A549 (cell line): ENCODE data around the gene MS4A4E. TPM values are rescaled to one million over a fixed set of nuclear protein-coding genes. Genes with fewer than 3 reads are reported as not detected.

ENCODE experiments used
- ATAC-seq, 2 experiments: fragments of 200-7000 bp in 1 of 2; fragments of >200 bp in 1 of 2; cut with Nextera tagmentation in 1 of 2; cut with Tn5 transposase in 1 of 2; 3 replicates each; pipeline versions ENCODE4 v1.8.0 to v1.9.1; 2018 to 2020; ENCODE audit warnings: mild to moderate bottlenecking in 1 of 2, moderate library complexity in 1 of 2
- CTCF ChIA-PET: fragments of 300-600 bp; sonication (Branson Sonifier 250); formaldehyde crosslinking; extraction: SDS; loops from one replicate; lab custom pipeline; 2021; ENCODE audit warnings: antibody characterized with exemption, inconsistent platforms; lab: Yijun Ruan, JAX
- POLR2A ChIA-PET: fragments of 350-600 bp; formaldehyde crosslinking; extraction: SDS; loops from one replicate; lab custom pipeline; 2021; ENCODE audit warnings: antibody characterized with exemption, inconsistent platforms; lab: Yijun Ruan, JAX
- DNase-seq, 2 experiments: peaks; one replicate each; pipeline versions ENCODE4 v3.0.0 to v3.0.0-alpha.2; 2011 to 2016; ENCODE audit warnings: low read depth in 1 of 2, low spot score in 1 of 2
- FAIRE-seq: peaks from 2 replicates; lab custom pipeline; 2011; peaks lifted over from hg19 to GRCh38; lab: Jason Lieb, UNC
- H3K27ac ChIP-seq, 2 experiments: fragments of >200 bp; sonication (Bioruptor Twin); formaldehyde crosslinking; 3 replicates each; pipeline ENCODE4 v1.5.1; 2016 to 2017
- H3K4me1 ChIP-seq: fragments of >200 bp; sonication (Bioruptor Twin); formaldehyde crosslinking; 3 replicates; pipeline ENCODE4 v1.6.1; 2016
- H3K4me2 ChIP-seq: fragments of >200 bp; sonication (Bioruptor Twin); formaldehyde crosslinking; 3 replicates; pipeline ENCODE4 v1.6.1; 2016
- H3K4me3 ChIP-seq: fragments of >200 bp; sonication (Bioruptor Twin); formaldehyde crosslinking; 3 replicates; pipeline ENCODE4 v1.5.1; 2016
- H3K9me3 ChIP-seq: fragments of >200 bp; sonication (Bioruptor Twin); formaldehyde crosslinking; 3 replicates; pipeline ENCODE4 v1.6.1; 2016
- BHLHE40 ChIP-seq: IDR thresholded peaks from 2 replicates; pipeline ENCODE4 v1.6.1; 2012; ENCODE audit warnings: low read depth, low read length, inconsistent platforms
- CBX8 ChIP-seq: fragments of 200-600 bp; sonication (generic); IDR thresholded peaks from 2 replicates; pipeline ENCODE4 v1.6.1; 2016
- CEBPB ChIP-seq, 2 experiments: fragments of >200 bp in 1 of 2; sonication (Bioruptor Twin) in 1 of 2; formaldehyde crosslinking in 1 of 2; IDR thresholded peaks; 2 replicates each; pipeline ENCODE4 v1.6.1; 2012 to 2016
- CHD4 ChIP-seq: fragments of 200-600 bp; sonication (generic); IDR thresholded peaks from 2 replicates; pipeline ENCODE4 v1.6.1; 2016; ENCODE audit warnings: antibody characterized with exemption, mild to moderate bottlenecking, borderline replicate concordance
- FOSL2 ChIP-seq, 2 experiments: fragments of 450-650 bp in 1 of 2; fragments of >200 bp in 1 of 2; sonication (Bioruptor Twin) in 1 of 2; formaldehyde crosslinking; IDR thresholded peaks; 2 replicates each; pipeline versions ENCODE4 v1.5.0 to v1.6.1; 2016 to 2020; ENCODE audit warnings: mild to moderate bottlenecking in 1 of 2, moderate library complexity in 1 of 2
- HDAC2 ChIP-seq: fragments of 200-600 bp; sonication (generic); IDR thresholded peaks from 2 replicates; pipeline ENCODE4 v1.6.1; 2016
- HOXA7 ChIP-seq: fragments of 250-450 bp; sonication (Bioruptor Pico); IDR thresholded peaks from 2 replicates; pipeline ENCODE4 v1.5.0; 2020; ENCODE audit warnings: mild to moderate bottlenecking, moderate library complexity
- JUNB ChIP-seq: fragments of >200 bp; sonication (Bioruptor Twin); formaldehyde crosslinking; IDR thresholded peaks from 2 replicates; pipeline ENCODE4 v1.6.1; 2016
- NFE2L2 ChIP-seq: fragments of 150-350 bp; conservative IDR thresholded peaks from 2 replicates; pipeline ENCODE4 v1.6.1; 2014; ENCODE audit warnings: low read length
- NPAS2 ChIP-seq: fragments of 250-450 bp; sonication (Bioruptor Pico); IDR thresholded peaks from 2 replicates; pipeline ENCODE4 v1.8.0; 2022; ENCODE audit warnings: mild to moderate bottlenecking, moderate library complexity, borderline replicate concordance
- NR3C1 ChIP-seq: fragments of >200 bp; sonication (Bioruptor Twin); formaldehyde crosslinking; IDR thresholded peaks from 3 replicates; pipeline ENCODE4 v1.6.1; 2017
- PHF8 ChIP-seq: fragments of 200-600 bp; sonication (generic); IDR thresholded peaks from 2 replicates; pipeline ENCODE4 v1.6.1; 2016; ENCODE audit warnings: low read depth, mild to moderate bottlenecking, antibody characterized with exemption, moderate library complexity, borderline replicate concordance
- POLR2AphosphoS2 ChIP-seq: conservative IDR thresholded peaks from 2 replicates; pipeline ENCODE4 v1.6.1; 2012; ENCODE audit warnings: low read length, improper control_type of control experiment, inconsistent platforms
- RARB ChIP-seq: fragments of 250-450 bp; sonication (Bioruptor Pico); IDR thresholded peaks from 2 replicates; pipeline ENCODE4 v1.8.0; 2021; ENCODE audit warnings: mild to moderate bottlenecking, moderate library complexity
- RFX5 ChIP-seq: fragments of 450-650 bp; IDR thresholded peaks from 2 replicates; pipeline ENCODE4 v1.7.1; 2014; ENCODE audit warnings: antibody characterized with exemption, mild to moderate bottlenecking, moderate library complexity
- TFCP2L1 ChIP-seq: fragments of 250-450 bp; sonication (Bioruptor Pico); IDR thresholded peaks from 2 replicates; pipeline ENCODE4 v1.5.0; 2021; ENCODE audit warnings: mild to moderate bottlenecking
- ZC3H11A ChIP-seq: fragments of 450-650 bp; IDR thresholded peaks from 2 replicates; pipeline ENCODE4 v1.6.1; 2014; ENCODE audit warnings: antibody characterized with exemption, mild to moderate bottlenecking
- ZFP36 ChIP-seq: fragments of 450-650 bp; IDR thresholded peaks from 2 replicates; pipeline ENCODE4 v1.6.1; 2014; ENCODE audit warnings: borderline replicate concordance; ENCODE audit not compliant: partially characterized antibody
- ZSCAN20 ChIP-seq: fragments of 250-450 bp; sonication (Bioruptor Pico); IDR thresholded peaks from 2 replicates; pipeline ENCODE4 v1.8.0; 2022; ENCODE audit warnings: mild to moderate bottlenecking, moderate library complexity
- WGBS: methylation state at CpG from one replicate; pipeline ENCODE4 v1.1.6; 2017; ENCODE audit errors: missing lambda C conversion rate; 5-methylcytosine and 5-hydroxymethylcytosine counted together
- polyA plus RNA-seq, 4 experiments: library from polyadenylated mRNA; depleted of rRNA in 3 of 4; stranded (reverse); fragments of >200 nt; fragmentation: RNase III in 1 of 4; extraction: RNeasy Plus Mini Kit Qiagen cat#74134 plus additional on column Dnase treatment in 1 of 4; gene quantifications; 2 replicates in 3 of 4; 3 replicates in 1 of 4; pipeline ENCODE4 v1.2.3, GENCODE V29; 2011 to 2017
- TF ChIP-seq, protein P1 (sequence below): fragments of >200 bp; sonication (Bioruptor Twin); formaldehyde crosslinking; IDR thresholded peaks from 3 replicates; pipeline ENCODE4 v1.5.1; 2016
- TF ChIP-seq, protein P2 (sequence below): fragments of 250-450 bp; sonication (Bioruptor Pico); IDR thresholded peaks from 2 replicates; pipeline ENCODE4 v1.5.0; 2020; ENCODE audit warnings: low read depth, mild to moderate bottlenecking, moderate library complexity
- TF ChIP-seq, protein P3 (sequence below): IDR thresholded peaks from 2 replicates; pipeline ENCODE4 v1.6.1; 2012; ENCODE audit warnings: low read depth, borderline replicate concordance
- TF ChIP-seq, protein P4 (sequence below): fragments of 450-650 bp; IDR thresholded peaks from 2 replicates; pipeline ENCODE4 v1.6.1; 2014; ENCODE audit warnings: antibody characterized with exemption
- TF ChIP-seq, protein P5 (sequence below): IDR thresholded peaks from 2 replicates; pipeline ENCODE4 v1.6.1; 2012
- TF ChIP-seq, protein P6 (sequence below): fragments of 150-350 bp; IDR thresholded peaks from 2 replicates; pipeline ENCODE4 v1.6.1; 2014; ENCODE audit warnings: low read depth, mild to moderate bottlenecking, low read length
- TF ChIP-seq, protein P7 (sequence below): fragments of >200 bp; sonication (Bioruptor Twin); formaldehyde crosslinking; IDR thresholded peaks from 3 replicates; pipeline ENCODE4 v1.6.1; 2016

The MS4A4E gene
- polyA plus RNA-seq, 2 of the 4 experiments (the other 2 are of a cell fraction) = not detected

DNA sequence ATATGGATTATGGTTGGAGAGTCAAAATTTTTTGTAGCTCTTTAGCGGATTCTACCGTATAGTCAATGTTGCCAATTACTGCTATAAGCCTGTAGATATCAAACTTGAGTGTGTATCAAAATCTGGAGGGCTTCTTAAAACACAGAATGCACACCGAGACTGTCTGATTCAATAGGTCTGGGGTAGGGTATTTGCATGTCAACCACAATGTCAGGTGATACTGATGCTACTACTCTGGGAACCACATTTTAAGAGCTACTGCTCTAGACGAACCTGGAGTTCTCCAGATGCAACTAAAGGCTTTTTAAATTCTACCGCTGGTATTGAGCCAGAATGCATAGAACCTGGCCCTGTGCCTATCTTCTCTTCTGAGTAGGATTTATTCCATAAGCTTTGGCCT is 21.7 kb upstream of the MS4A4E start:
- Histone ChIP-seq H3K4me2 (no peak overlapping the region), H3K4me1 (no peaks in the 10 kb centered on the region), H3K27ac (no peak overlapping the region), H3K4me3 (no peak overlapping the region), H3K9me3 (no peaks in the 10 kb centered on the region; the same call in 2 of the 3 replicates)
- FAIRE-seq = no peak
- 11% methylated on average over 5 of the region's 5 CpGs for WGBS
- no peak for DNase-seq
- CTCF ChIA-PET = interaction anchor here (0.7 to 3.0 kb wide), 8 partner anchors 11 to 353 kb away, joined by 3 to 15 read pairs (median 4); no protein-coding TSS in a partner anchor
- POLR2A ChIA-PET = no interaction called here
- no peak for ATAC-seq
- no peak for TF ChIP-seq FOSL2 (IDR thresholded peaks at IDR 0.05)
- no peak for TF ChIP-seq FOSL2 (CRISPR knock-in tag; IDR thresholded peaks at IDR 0.05)
- TF ChIP-seq TFCP2L1 (CRISPR knock-in tag) = no peak
- no peak for TF ChIP-seq ZC3H11A
- no peak for TF ChIP-seq PHF8
- TF ChIP-seq RARB (CRISPR knock-in tag) = no peak

DNA sequence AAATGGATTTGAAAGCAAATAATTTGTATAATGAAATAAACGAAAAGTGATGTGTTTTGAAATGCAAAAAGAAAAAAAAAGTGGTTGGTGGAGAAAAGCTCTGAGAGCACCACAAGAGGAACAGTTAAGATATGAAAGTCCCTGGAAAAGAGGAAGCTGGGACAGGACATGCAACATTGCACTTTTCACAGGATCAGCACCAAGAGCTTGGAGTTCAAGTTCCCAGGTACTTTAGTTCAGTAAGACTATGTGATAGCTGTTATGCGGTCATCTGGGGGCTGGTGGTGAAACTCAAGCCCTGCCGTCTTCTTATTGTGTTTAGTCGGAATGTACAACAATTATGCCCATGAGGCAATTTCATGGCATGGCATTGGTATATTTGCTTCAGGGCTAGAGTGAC is 20.5 kb upstream of the MS4A4E start:
- ATAC-seq (no peak), FAIRE-seq (no peak), DNase-seq (no peak)
- H3K9me3 ChIP-seq = no peaks in the 10 kb centered on the region
- CTCF ChIA-PET = no interaction called here
- H3K4me3 ChIP-seq = no peak overlapping the region
- TF ChIP-seq ZSCAN20 (CRISPR knock-in tag) (no peak), ZC3H11A (no peak), RFX5 (no peak)
- TF ChIP-seq, protein P1, sequence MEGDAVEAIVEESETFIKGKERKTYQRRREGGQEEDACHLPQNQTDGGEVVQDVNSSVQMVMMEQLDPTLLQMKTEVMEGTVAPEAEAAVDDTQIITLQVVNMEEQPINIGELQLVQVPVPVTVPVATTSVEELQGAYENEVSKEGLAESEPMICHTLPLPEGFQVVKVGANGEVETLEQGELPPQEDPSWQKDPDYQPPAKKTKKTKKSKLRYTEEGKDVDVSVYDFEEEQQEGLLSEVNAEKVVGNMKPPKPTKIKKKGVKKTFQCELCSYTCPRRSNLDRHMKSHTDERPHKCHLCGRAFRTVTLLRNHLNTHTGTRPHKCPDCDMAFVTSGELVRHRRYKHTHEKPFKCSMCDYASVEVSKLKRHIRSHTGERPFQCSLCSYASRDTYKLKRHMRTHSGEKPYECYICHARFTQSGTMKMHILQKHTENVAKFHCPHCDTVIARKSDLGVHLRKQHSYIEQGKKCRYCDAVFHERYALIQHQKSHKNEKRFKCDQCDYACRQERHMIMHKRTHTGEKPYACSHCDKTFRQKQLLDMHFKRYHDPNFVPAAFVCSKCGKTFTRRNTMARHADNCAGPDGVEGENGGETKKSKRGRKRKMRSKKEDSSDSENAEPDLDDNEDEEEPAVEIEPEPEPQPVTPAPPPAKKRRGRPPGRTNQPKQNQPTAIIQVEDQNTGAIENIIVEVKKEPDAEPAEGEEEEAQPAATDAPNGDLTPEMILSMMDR = no peak
- TF ChIP-seq, protein P2, sequence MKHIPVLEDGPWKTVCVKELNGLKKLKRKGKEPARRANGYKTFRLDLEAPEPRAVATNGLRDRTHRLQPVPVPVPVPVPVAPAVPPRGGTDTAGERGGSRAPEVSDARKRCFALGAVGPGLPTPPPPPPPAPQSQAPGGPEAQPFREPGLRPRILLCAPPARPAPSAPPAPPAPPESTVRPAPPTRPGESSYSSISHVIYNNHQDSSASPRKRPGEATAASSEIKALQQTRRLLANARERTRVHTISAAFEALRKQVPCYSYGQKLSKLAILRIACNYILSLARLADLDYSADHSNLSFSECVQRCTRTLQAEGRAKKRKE (CRISPR knock-in tag) = no peak
- TF ChIP-seq, protein P3, sequence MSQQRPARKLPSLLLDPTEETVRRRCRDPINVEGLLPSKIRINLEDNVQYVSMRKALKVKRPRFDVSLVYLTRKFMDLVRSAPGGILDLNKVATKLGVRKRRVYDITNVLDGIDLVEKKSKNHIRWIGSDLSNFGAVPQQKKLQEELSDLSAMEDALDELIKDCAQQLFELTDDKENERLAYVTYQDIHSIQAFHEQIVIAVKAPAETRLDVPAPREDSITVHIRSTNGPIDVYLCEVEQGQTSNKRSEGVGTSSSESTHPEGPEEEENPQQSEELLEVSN = no peak
- WGBS = 33% methylated on average over 4 of the region's 4 CpGs
- no peak overlapping the region for H3K27ac ChIP-seq
- no peak overlapping the region for H3K4me2 ChIP-seq
- H3K4me1 ChIP-seq = no peaks in the 10 kb centered on the region
- POLR2A ChIA-PET = no interaction called here

DNA sequence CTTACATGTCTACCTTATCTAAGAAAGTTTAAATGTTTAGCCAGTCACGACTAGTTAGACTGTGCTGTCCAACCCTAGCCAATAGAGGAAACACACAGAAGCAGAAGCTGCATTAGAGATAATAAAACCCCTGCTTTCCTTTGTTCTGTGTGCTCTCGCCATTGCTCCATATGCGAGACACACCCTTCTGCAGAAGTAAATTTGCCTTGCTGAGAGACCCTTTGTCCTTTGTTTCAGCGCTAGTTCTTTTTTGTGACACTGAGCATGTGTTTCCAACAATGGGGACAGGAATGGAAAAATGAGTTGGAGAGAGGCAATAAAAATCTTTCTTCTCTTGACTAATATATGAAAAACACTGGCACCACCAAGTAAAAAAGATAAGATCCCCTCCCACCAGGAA is 18.1 kb upstream of the MS4A4E start:
- Histone ChIP-seq H3K4me1 (no peaks in the 10 kb centered on the region), H3K4me2 (no peak overlapping the region), H3K27ac (no peak overlapping the region), H3K9me3 (no peaks in the 10 kb centered on the region), H3K4me3 (no peak overlapping the region)
- TF ChIP-seq HDAC2 (no peak), JUNB (no peak), RARB (CRISPR knock-in tag) (no peak), ZFP36 (no peak), HOXA7 (CRISPR knock-in tag) (no peak), POLR2AphosphoS2 (no peak), NPAS2 (CRISPR knock-in tag) (no peak), CHD4 (no peak), NFE2L2 (no peak), BHLHE40 (no peak), CEBPB (IDR thresholded peaks at IDR 0.05) (no peak), NR3C1 (no peak), CBX8 (no peak), FOSL2 (IDR thresholded peaks at IDR 0.05) (no peak), FOSL2 (CRISPR knock-in tag; IDR thresholded peaks at IDR 0.05) (no peak)
- TF ChIP-seq, protein P4, sequence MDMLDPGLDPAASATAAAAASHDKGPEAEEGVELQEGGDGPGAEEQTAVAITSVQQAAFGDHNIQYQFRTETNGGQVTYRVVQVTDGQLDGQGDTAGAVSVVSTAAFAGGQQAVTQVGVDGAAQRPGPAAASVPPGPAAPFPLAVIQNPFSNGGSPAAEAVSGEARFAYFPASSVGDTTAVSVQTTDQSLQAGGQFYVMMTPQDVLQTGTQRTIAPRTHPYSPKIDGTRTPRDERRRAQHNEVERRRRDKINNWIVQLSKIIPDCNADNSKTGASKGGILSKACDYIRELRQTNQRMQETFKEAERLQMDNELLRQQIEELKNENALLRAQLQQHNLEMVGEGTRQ = no peak
- TF ChIP-seq, protein P5, sequence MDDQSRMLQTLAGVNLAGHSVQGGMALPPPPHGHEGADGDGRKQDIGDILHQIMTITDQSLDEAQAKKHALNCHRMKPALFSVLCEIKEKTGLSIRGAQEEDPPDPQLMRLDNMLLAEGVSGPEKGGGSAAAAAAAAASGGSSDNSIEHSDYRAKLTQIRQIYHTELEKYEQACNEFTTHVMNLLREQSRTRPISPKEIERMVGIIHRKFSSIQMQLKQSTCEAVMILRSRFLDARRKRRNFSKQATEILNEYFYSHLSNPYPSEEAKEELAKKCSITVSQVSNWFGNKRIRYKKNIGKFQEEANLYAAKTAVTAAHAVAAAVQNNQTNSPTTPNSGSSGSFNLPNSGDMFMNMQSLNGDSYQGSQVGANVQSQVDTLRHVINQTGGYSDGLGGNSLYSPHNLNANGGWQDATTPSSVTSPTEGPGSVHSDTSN = no peak
- TF ChIP-seq, protein P6, sequence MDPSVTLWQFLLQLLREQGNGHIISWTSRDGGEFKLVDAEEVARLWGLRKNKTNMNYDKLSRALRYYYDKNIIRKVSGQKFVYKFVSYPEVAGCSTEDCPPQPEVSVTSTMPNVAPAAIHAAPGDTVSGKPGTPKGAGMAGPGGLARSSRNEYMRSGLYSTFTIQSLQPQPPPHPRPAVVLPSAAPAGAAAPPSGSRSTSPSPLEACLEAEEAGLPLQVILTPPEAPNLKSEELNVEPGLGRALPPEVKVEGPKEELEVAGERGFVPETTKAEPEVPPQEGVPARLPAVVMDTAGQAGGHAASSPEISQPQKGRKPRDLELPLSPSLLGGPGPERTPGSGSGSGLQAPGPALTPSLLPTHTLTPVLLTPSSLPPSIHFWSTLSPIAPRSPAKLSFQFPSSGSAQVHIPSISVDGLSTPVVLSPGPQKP = no peak
- TF ChIP-seq, protein P7, sequence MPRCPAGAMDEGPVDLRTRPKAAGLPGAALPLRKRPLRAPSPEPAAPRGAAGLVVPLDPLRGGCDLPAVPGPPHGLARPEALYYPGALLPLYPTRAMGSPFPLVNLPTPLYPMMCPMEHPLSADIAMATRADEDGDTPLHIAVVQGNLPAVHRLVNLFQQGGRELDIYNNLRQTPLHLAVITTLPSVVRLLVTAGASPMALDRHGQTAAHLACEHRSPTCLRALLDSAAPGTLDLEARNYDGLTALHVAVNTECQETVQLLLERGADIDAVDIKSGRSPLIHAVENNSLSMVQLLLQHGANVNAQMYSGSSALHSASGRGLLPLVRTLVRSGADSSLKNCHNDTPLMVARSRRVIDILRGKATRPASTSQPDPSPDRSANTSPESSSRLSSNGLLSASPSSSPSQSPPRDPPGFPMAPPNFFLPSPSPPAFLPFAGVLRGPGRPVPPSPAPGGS = no peak
- FAIRE-seq (no peak), DNase-seq (no peak), ATAC-seq (no peak)
- ChIA-PET POLR2A (no interaction called here), CTCF (no interaction called here)
- WGBS = 20% methylated on average over 4 of the region's 4 CpGs
